Heart right ventricle (tissue), 16 donors: ENCODE results near the gene RBMX. TPM values are rescaled to one million over a fixed set of nuclear protein-coding genes. Genes with fewer than 3 reads are reported as not detected.
A peak's percentile ranks its signal among the peaks of the same experiment; 100 is the strongest.

Experiments
- ATAC-seq, 8 donors: fragments of 200-7000 bp; cut with Tn5 transposase; one replicate each; pipeline ENCODE4 v1.9.1; 2020; ENCODE audit warnings: mild to moderate bottlenecking in 8 of 8, moderate library complexity in 8 of 8, moderate number of reproducible peaks in 1 of 8
- DNase-seq, 2 donors: peaks; one replicate each; pipeline ENCODE4 v3.0.0-alpha.2; 2020
- H3K27ac ChIP-seq, 10 donors: fragments of 200-600 bp; sonication (generic) in 2 of 10; one replicate each; pipeline versions ENCODE4 v1.5.0 to v1.8.0; 2020 to 2022; ENCODE audit warnings: mild to moderate bottlenecking in 3 of 10
- H3K27me3 ChIP-seq, 7 donors: fragments of 200-600 bp; one replicate each; pipeline ENCODE4 v1.8.0; 2021 to 2022; ENCODE audit warnings: mild to moderate bottlenecking in 2 of 7
- H3K36me3 ChIP-seq, 9 donors: fragments of 200-600 bp; sonication (generic) in 1 of 9; one replicate each; pipeline versions ENCODE4 v1.5.0 to v1.8.0; 2020 to 2022; ENCODE audit warnings: mild to moderate bottlenecking in 2 of 9
- H3K4me1 ChIP-seq, 9 donors: fragments of 200-600 bp; sonication (generic) in 1 of 9; one replicate each; pipeline versions ENCODE4 v1.5.0 to v1.8.0; 2020 to 2022; ENCODE audit warnings: mild to moderate bottlenecking in 4 of 9
- H3K4me3 ChIP-seq, 10 donors: fragments of 200-600 bp; sonication (generic) in 2 of 10; one replicate each; pipeline versions ENCODE4 v1.5.0 to v1.8.0; 2020 to 2022; ENCODE audit warnings: mild to moderate bottlenecking in 7 of 10, moderate library complexity in 2 of 10
- H3K9me3 ChIP-seq, 11 donors: fragments of 200-600 bp in 10 of 11; sonication (generic) in 2 of 11; one replicate each; pipeline versions ENCODE4 v1.5.0 to v1.8.0; 2013 to 2022; ENCODE audit warnings: mild to moderate bottlenecking in 2 of 11, control low read depth in 1 of 11, moderate library complexity in 1 of 11
- CTCF ChIP-seq, 9 donors: fragments of 200-600 bp; sonication (generic) in 2 of 9; IDR thresholded peaks; one replicate each; pipeline versions ENCODE4 v1.5.0 to v1.8.0; 2021 to 2022; ENCODE audit warnings: antibody characterized with exemption in 9 of 9, mild to moderate bottlenecking in 5 of 9, moderate library complexity in 1 of 9
- WGBS, 2 donors: extraction: QIAGEN DNeasy Blood & Tissue Kit; methylation state at CpG; one replicate each; pipeline ENCODE4 v1.1.7; 2013; ENCODE audit warnings: inconsistent platforms in 1 of 2; 5-methylcytosine and 5-hydroxymethylcytosine counted together
- intact Hi-C, 10 donors: fragments of 100-400 bp; cut with DNase I; formaldehyde crosslinking; loops; one replicate each; pipeline versions ENCODE4 v1.11.1 to v1.14.2; 2022
- polyA plus RNA-seq, 2 donors: library from polyadenylated mRNA; stranded (reverse); fragments of 200-250 nt; gene quantifications; one replicate each; pipeline ENCODE4 v1.2.3, GENCODE V29; 2013
- total RNA-seq, 10 donors: library from RNA; stranded (reverse); fragmentation: NEBNext Ultra II Directional in 3 of 10; extraction: Animal tissue kit (Norgen Biotek cat#: 25700) in 3 of 10; gene quantifications; one replicate each; pipeline versions ENCODE4 v1.2.1 to v1.2.4, GENCODE V29; 2021 to 2023
- donor health status: Arrhythmogenic right ventricular cardiomyopathy.
- donor health status: ischemic (EF 13 %, LVEDD 7.1; RV severe dilation, severe dysfunction).
- donor health status: healthy with polysubstance abuse.
- donor health status: DM: no; HTN: yes; CAD: no.
- donor health status: DM: no; HTN: no; CAD: no.
- donor health status: ischemic (EF 25% LVEDD 6.9; RV normal size, moderate dysfunction).
- donor health status: ischemic (EF 25% LVEDD 5.7; RV mildly dilated, moderate dysfunction).
- donor health status: healthy.
- donor health status: DM: yes; HTN: yes; CAD: no.
- donor health status: Ischemic cardiomyopathy.
- donor health status: ischemic (EF 35%, LVEDD 5.7; RV mildly dilated, moderate dysfunction).
- donor health status: nonischemic (EF 11% LVEDD 7.7; RV severe dilation, severe dysfunction).
- donor health status: DM: yes; HTN: yes; CAD: no.
- donor health status: PGD.
- donor health status: ischemic (EF 29% LVEDD 5.4; RV normal size, mild dysfunction).
- donor health status: nonischemic (EF 23%, LVEDD 6.1; RV moderate dilation, normal function).

Gene RBMX
- total and polyA plus RNA-seq, 12 donors: 45.0 to 107 (median 89.6) TPM

DNA sequence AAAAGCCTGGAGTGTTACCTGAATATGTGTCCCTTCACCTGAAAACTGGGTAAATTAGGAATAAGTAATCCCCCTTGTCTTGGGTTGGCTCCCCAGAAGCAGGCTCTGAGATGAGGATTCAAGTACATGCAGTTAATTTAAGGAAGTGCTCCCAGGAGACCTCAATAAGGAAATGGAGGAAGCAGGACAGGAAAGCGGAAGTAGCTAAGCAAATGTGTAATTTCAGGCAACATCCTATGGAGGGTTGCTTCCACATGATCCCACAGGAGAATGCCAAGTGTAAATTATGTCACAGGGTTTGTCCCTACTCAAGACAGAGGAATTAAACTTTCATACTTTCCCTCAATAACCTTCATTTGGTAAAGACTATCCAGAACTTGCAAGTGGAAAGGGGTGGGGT lies 51.7 kb downstream of the RBMX start:
- WGBS, 2 donors: 56% methylated on average over 1 of the region's 1 CpG
- H3K27me3 ChIP-seq: no peaks in the 10 kb centered on the region
- no peak for TF ChIP-seq CTCF (IDR thresholded peaks at IDR 0.05)
- peaks cover 0 to 10% (median 0%) of the 10 kb centered on the region in 9 donors for H3K4me1 ChIP-seq
- H3K4me3 ChIP-seq: no peak overlapping the region
- no peaks in the 10 kb centered on the region for H3K9me3 ChIP-seq
- H3K27ac ChIP-seq: peak overlapping the region in 6 of 10 donors; percentile 36 to 56 (median 40)
- intact Hi-C loops: loop anchor here in 1 of 10 donors (10.0 kb wide), 1 partner anchor 104 kb away; no protein-coding TSS in a partner anchor
- peaks cover 0 to 19% (median 0%) of the 10 kb centered on the region in 9 donors for H3K36me3 ChIP-seq
- ATAC-seq (peak in 7 of 8 donors; percentile 29 to 79 (median 64)), DNase-seq (peak in 1 of 2 donors; percentile 6)

- ATAC-seq: no peak
- intact Hi-C loops: loop anchor here in 1 of 10 donors (10.0 kb wide), 1 partner anchor 102 kb away; no protein-coding TSS in a partner anchor
- TF ChIP-seq CTCF (IDR thresholded peaks at IDR 0.05): no peak
- Histone ChIP-seq H3K27me3 (no peaks in the 10 kb centered on the region), H3K27ac (no peak overlapping the region), H3K4me1 (peaks cover 0 to 10% (median 0%) of the 10 kb centered on the region in 9 donors), H3K9me3 (no peaks in the 10 kb centered on the region), H3K36me3 (peaks cover 0 to 19% (median 0%) of the 10 kb centered on the region in 9 donors), H3K4me3 (no peak overlapping the region)
- 62 to 67% methylated on average over 3 of the region's 3 CpGs for WGBS, 2 donors
- no peak for DNase-seq
Observed at GRCh38 chrX:136827026-136827425, 53.5 kb downstream of the RBMX start.

DNA sequence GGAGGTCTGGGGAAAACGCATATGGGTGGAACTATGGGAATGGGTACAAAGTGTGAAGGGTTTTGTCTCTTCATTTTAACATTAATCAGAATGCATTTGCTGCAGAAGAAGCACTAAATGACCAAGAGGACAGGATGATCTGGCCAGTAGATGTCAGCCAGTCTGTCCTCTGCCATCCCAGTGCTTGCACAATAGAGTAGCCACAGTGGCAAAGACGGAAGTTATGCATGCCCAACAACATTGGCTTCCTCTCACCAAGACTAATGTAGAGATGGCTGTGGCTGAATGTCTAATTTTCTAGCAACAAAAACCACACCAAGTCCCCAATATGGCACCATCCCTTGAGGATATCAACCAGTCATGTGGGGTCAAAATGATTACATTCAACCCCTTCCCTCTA lies 54.8 kb downstream of the RBMX start:
- DNase-seq: no peak
- no peak overlapping the region for H3K27ac ChIP-seq
- ATAC-seq: no peak
- no peaks in the 10 kb centered on the region for H3K9me3 ChIP-seq
- no peaks in the 10 kb centered on the region for H3K27me3 ChIP-seq
- H3K36me3 ChIP-seq: peaks cover 0 to 17% (median 0%) of the 10 kb centered on the region in 9 donors
- TF ChIP-seq CTCF (IDR thresholded peaks at IDR 0.05): no peak
- no peak overlapping the region for H3K4me3 ChIP-seq
- 91 to 100% methylated on average over 2 of the region's 2 CpGs for WGBS, 2 donors
- intact Hi-C loops: loop anchor here in 1 of 10 donors (10.0 kb wide), 1 partner anchor 101 kb away; no protein-coding TSS in a partner anchor
- peaks cover 0 to 10% (median 0%) of the 10 kb centered on the region in 9 donors for H3K4me1 ChIP-seq

Other genes with a start within 250 kb of the RBMX start
- under 1 TPM in 4 of 10 donors, not detected in 6; 0.21 to 0.67 (median 0.28) TPM for gene CD40LG, start 232.6 kb downstream of the RBMX start, total RNA-seq
- gene CD40LG, start 232.6 kb downstream of the RBMX start, polyA plus RNA-seq: under 1 TPM in 1 of 2 donors, not detected in 1; 0.06 TPM
- 10 to 100 TPM; 39.5 to 88.0 (median 52.2) TPM for gene ARHGEF6, start 99.8 kb downstream of the RBMX start, total RNA-seq
- 10 to 100 TPM; 15.3 to 16.5 TPM for gene ARHGEF6, start 99.8 kb downstream of the RBMX start, polyA plus RNA-seq
- not detected for gene GPR101, start 153.3 kb upstream of the RBMX start, total RNA-seq
- not detected for gene GPR101, start 153.3 kb upstream of the RBMX start, polyA plus RNA-seq